H1 (cell line): ENCODE data around the gene TMED5. TPM values are rescaled to one million over a fixed set of nuclear protein-coding genes. Genes with fewer than 3 reads are reported as not detected.
"Not testable (repeated sequence)": the region's sequence is repeated elsewhere in the genome, so short reads cannot be mapped to it uniquely, and the experiment has no call there.

Experiments used
- CTCF ChIA-PET: fragments of 300-600 bp; sonication (Branson Sonifier 250); formaldehyde crosslinking; loops from one replicate; lab custom pipeline; 2021; ENCODE audit not compliant: partially characterized antibody; lab: Charles Lee
- POLR2A ChIA-PET: fragments of 300-600 bp; sonication (Branson Sonifier 250); formaldehyde crosslinking; loops from one replicate; lab custom pipeline; 2021; ENCODE audit warnings: inconsistent platforms; ENCODE audit not compliant: partially characterized antibody; lab: Charles Lee
- DNase-seq, 2 experiments: peaks; one replicate each; pipeline versions ENCODE4 v3.0.0 to v3.0.0-alpha.2; 2010 to 2022; ENCODE audit warnings: low spot score in 2 of 2, low read depth in 1 of 2, mixed read lengths in 1 of 2
- FAIRE-seq: peaks from 2 replicates; lab custom pipeline; 2011; peaks lifted over from hg19 to GRCh38; lab: Jason Lieb, UNC
- H2AFZ ChIP-seq: 2 replicates; pipeline ENCODE4 v1.8.1; 2012; ENCODE audit warnings: low read length, inconsistent platforms
- H2AK5ac ChIP-seq: 2 replicates; pipeline ENCODE4 v1.6.1; 2013; ENCODE audit warnings: low read depth, low read length
- H2BK120ac ChIP-seq: replicated peaks from 2 replicates; pipeline ENCODE3; 2013; ENCODE audit warnings: low read depth, low read length, inconsistent platforms
- H2BK12ac ChIP-seq: 2 replicates; pipeline ENCODE4 v1.6.1; 2013; ENCODE audit warnings: low read depth, low read length
- H2BK15ac ChIP-seq: 2 replicates; pipeline ENCODE4 v1.6.1; 2013; ENCODE audit warnings: low read length
- H2BK20ac ChIP-seq: 2 replicates; pipeline ENCODE4 v1.6.1; 2013; ENCODE audit warnings: low read length
- H2BK5ac ChIP-seq: 2 replicates; pipeline ENCODE4 v1.6.1; 2013; ENCODE audit warnings: low read depth, low read length
- H3K14ac ChIP-seq: 2 replicates; pipeline ENCODE4 v1.6.1; 2013; ENCODE audit warnings: inconsistent platforms; ENCODE audit not compliant: insufficient read length
- H3K18ac ChIP-seq: 2 replicates; pipeline ENCODE4 v1.6.1; 2013; ENCODE audit warnings: low read length; ENCODE audit errors: extremely low read depth
- H3K23ac ChIP-seq: 2 replicates; pipeline ENCODE4 v1.6.1; 2013; ENCODE audit warnings: inconsistent platforms; ENCODE audit not compliant: insufficient read length
- H3K23me2 ChIP-seq: 2 replicates; pipeline ENCODE4 v1.6.1; 2013; ENCODE audit warnings: low read depth, low read length
- H3K27ac ChIP-seq: 2 replicates; pipeline ENCODE4 v1.6.1; 2011; ENCODE audit warnings: low read depth, low read length, inconsistent platforms
- H3K27me3 ChIP-seq, 4 experiments: replicated peaks in 1 of 4; 1 replicate in 1 of 4; 2 replicates in 3 of 4; pipeline versions ENCODE4 v1.6.1 to v1.8.1; 2011 to 2013; ENCODE audit warnings: low read length in 3 of 4, mild to moderate bottlenecking in 3 of 4, inconsistent platforms in 2 of 4, mixed read lengths in 2 of 4, moderate library complexity in 1 of 4; ENCODE audit not compliant: control insufficient read depth in 3 of 4, insufficient read depth in 3 of 4; ENCODE audit errors: extremely low read depth in 1 of 4
- H3K36me3 ChIP-seq, 4 experiments: 2 replicates each; pipeline versions ENCODE4 v1.6.1 to v1.8.1; 2011 to 2013; ENCODE audit warnings: mild to moderate bottlenecking in 4 of 4, low read length in 3 of 4, moderate library complexity in 2 of 4, control low read depth in 1 of 4, inconsistent platforms in 1 of 4; ENCODE audit not compliant: insufficient read depth in 4 of 4, control insufficient read depth in 2 of 4
- H3K4ac ChIP-seq: replicated peaks from 2 replicates; pipeline ENCODE3; 2013; ENCODE audit warnings: low read length, low read depth, mixed read lengths, inconsistent platforms; ENCODE audit not compliant: insufficient read length
- H3K4me1 ChIP-seq, 4 experiments: replicated peaks in 1 of 4; 1 replicate in 1 of 4; 2 replicates in 3 of 4; pipeline versions ENCODE4 v1.6.1 to v1.8.1; 2011 to 2013; ENCODE audit warnings: low read length in 3 of 4, inconsistent platforms in 2 of 4, mixed read lengths in 1 of 4; ENCODE audit not compliant: insufficient read depth in 4 of 4, control insufficient read depth in 3 of 4
- H3K4me2 ChIP-seq, 2 experiments: 2 replicates each; pipeline versions ENCODE4 v1.6.1 to v1.8.1; 2011 to 2013; ENCODE audit warnings: low read depth in 2 of 2, low read length in 2 of 2, control low read depth in 1 of 2, inconsistent platforms in 1 of 2, mild to moderate bottlenecking in 1 of 2; ENCODE audit not compliant: insufficient read depth in 1 of 2
- H3K4me3 ChIP-seq, 4 experiments: fragments of 200-600, 300-600 bp in 1 of 4; sonication (generic), shearing (Covaris generic), sonication (Bioruptor Twin) in 1 of 4; 2 replicates each; pipeline versions ENCODE4 v1.5.1 to v1.8.1; 2011 to 2016; ENCODE audit warnings: low read length in 4 of 4, low read depth in 3 of 4, control low read depth in 2 of 4, inconsistent platforms in 2 of 4, mild to moderate bottlenecking in 2 of 4, mixed read lengths in 1 of 4, moderate library complexity in 1 of 4; ENCODE audit not compliant: insufficient read depth in 2 of 4; ENCODE audit errors: extremely low read depth in 1 of 4
- H3K56ac ChIP-seq: replicated peaks from 2 replicates; pipeline ENCODE3; 2013; ENCODE audit warnings: low read depth, mild to moderate bottlenecking, mixed read lengths, low read length, inconsistent platforms; ENCODE audit not compliant: insufficient read length
- H3K79me1 ChIP-seq: 2 replicates; pipeline ENCODE4 v1.6.1; 2013; ENCODE audit warnings: low read depth, low read length, control low read depth
- H3K79me2 ChIP-seq, 2 experiments: 2 replicates each; pipeline versions ENCODE4 v1.6.1 to v1.8.1; 2012 to 2013; ENCODE audit warnings: low read length in 2 of 2, mild to moderate bottlenecking in 2 of 2, inconsistent platforms in 1 of 2; ENCODE audit not compliant: insufficient read depth in 2 of 2, control insufficient read depth in 1 of 2
- H3K9ac ChIP-seq, 4 experiments: replicated peaks in 1 of 4; 1 replicate in 1 of 4; 2 replicates in 3 of 4; pipeline versions ENCODE4 v1.6.1 to v1.8.1; 2011 to 2013; ENCODE audit warnings: low read depth in 3 of 4, low read length in 3 of 4, control low read depth in 2 of 4, mild to moderate bottlenecking in 2 of 4, moderate library complexity in 2 of 4, inconsistent platforms in 1 of 4; ENCODE audit errors: extremely low read depth in 1 of 4
- H3K9me3 ChIP-seq, 2 experiments: 2 replicates each; pipeline versions ENCODE4 v1.6.1 to v1.8.1; 2012 to 2013; ENCODE audit warnings: mild to moderate bottlenecking in 2 of 2, moderate library complexity in 2 of 2, control low read depth in 1 of 2, inconsistent platforms in 1 of 2, low read depth in 1 of 2, low read length in 1 of 2, mixed read lengths in 1 of 2; ENCODE audit not compliant: insufficient read depth in 2 of 2
- H4K20me1 ChIP-seq, 2 experiments: replicated peaks in 1 of 2; 2 replicates each; pipeline versions ENCODE3 to v1.8.1; 2011 to 2013; ENCODE audit warnings: inconsistent platforms in 2 of 2, low read length in 2 of 2, mild to moderate bottlenecking in 1 of 2; ENCODE audit not compliant: insufficient read depth in 2 of 2, control insufficient read depth in 1 of 2
- H4K5ac ChIP-seq: 2 replicates; pipeline ENCODE4 v1.6.1; 2013; ENCODE audit warnings: low read length, low read depth, mixed read lengths, inconsistent platforms; ENCODE audit not compliant: insufficient read length
- H4K8ac ChIP-seq: 2 replicates; pipeline ENCODE4 v1.8.0; 2013; ENCODE audit warnings: mild to moderate bottlenecking, moderate library complexity, low read length, inconsistent platforms; ENCODE audit not compliant: insufficient read depth; ENCODE audit errors: extremely low read depth
- H4K91ac ChIP-seq: replicated peaks from 2 replicates; pipeline ENCODE3; 2013; ENCODE audit warnings: low read length, mixed read lengths, inconsistent platforms; ENCODE audit not compliant: insufficient read length
- WGBS, 2 experiments: shearing (Covaris generic) in 1 of 2; methylation state at CpG; one replicate each; pipeline versions ENCODE4 v1.1.6 to v1.1.7; 2013 to 2015; ENCODE audit warnings: low lambda C conversion rate in 2 of 2, mixed read lengths in 2 of 2, inconsistent platforms in 1 of 2, low coverage in 1 of 2, missing lambda C conversion rate in 1 of 2; ENCODE audit not compliant: insufficient replicate concordance in 2 of 2, insufficient coverage in 1 of 2, insufficient read length in 1 of 2; ENCODE audit errors: extremely low coverage in 1 of 2, missing lambda C conversion rate in 1 of 2; 5-methylcytosine and 5-hydroxymethylcytosine counted together
- polyA plus RNA-seq, 7 experiments: library from polyadenylated mRNA; depleted of rRNA in 3 of 7; stranded (reverse) in 5 of 7; unstranded in 2 of 7; fragments of >200 nt in 5 of 7; fragments of 200-250 nt in 2 of 7; gene quantifications; 1 replicate in 5 of 7; 2 replicates in 1 of 7; 4 replicates in 1 of 7; pipeline versions ENCODE4 v1.2.1 to v1.2.3, GENCODE V29; 2011 to 2013; ENCODE audit warnings: missing spikeins in 2 of 7, mixed read lengths in 2 of 7
- total RNA-seq: library from RNA; stranded (reverse); fragmentation: NEBNext Ultra II Directional; extraction: Animal tissue kit (Norgen Biotek cat#: 25700); gene quantifications from 2 replicates; pipeline ENCODE4 v1.2.1, GENCODE V29; 2021

The TMED5 gene
- total and polyA plus RNA-seq, 2 of the 8 experiments (the other 6 are each of a cell fraction or from before 2014, with no cell fraction given) = 14.8 to 32.8 TPM

DNA sequence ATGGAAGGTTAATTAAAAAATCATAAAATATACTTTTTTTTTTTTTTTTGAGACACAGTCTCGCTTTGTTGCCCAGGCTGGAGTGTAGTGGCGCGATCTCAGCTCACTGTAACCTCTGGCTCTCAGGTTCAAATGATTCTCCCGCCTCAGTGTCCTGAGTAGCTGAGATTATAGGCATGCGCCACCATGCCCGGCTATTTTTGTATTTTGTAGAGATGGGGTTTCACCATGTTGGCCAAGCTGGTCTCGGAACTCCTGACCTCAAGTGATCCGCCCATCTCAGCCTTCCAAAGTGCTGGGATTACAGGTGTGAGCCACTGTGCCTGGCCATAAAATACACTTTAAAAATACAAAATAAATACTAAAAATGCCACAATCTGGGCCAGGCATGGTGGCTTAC is 16.9 kb downstream of the TMED5 start:
- H4K20me1 ChIP-seq, H3K18ac ChIP-seq, H3K4me3 ChIP-seq, H2BK12ac ChIP-seq, H4K5ac ChIP-seq, H3K4ac ChIP-seq, H4K91ac ChIP-seq, H3K79me1 ChIP-seq, H3K4me2 ChIP-seq, H3K27ac ChIP-seq, H3K14ac ChIP-seq, H3K4me1 ChIP-seq, H2BK5ac ChIP-seq, H4K8ac ChIP-seq, H3K9me3 ChIP-seq, H3K9ac ChIP-seq, H3K27me3 ChIP-seq, DNase-seq, H3K23me2 ChIP-seq, H2BK20ac ChIP-seq, H3K56ac ChIP-seq, H3K36me3 ChIP-seq, H2AFZ ChIP-seq, H2AK5ac ChIP-seq, FAIRE-seq, H2BK15ac ChIP-seq, H3K23ac ChIP-seq, H2BK120ac ChIP-seq: not testable (repeated sequence)
- ChIA-PET POLR2A (interaction anchor here (0.6 to 1.6 kb wide), 4 partner anchors 10 to 95 kb away, joined by 3 to 6 read pairs (median 3); partner anchors contain the start of gene MTF2), CTCF (interaction anchor here (0.6 to 0.7 kb wide), 2 partner anchors 47 to 113 kb away, joined by 3 to 4 read pairs; no protein-coding TSS in a partner anchor)
- WGBS, 2 experiments = 93% methylated on average over 8 of the region's 8 CpGs; no CpG with 5 or more reads in 1 of the 2 experiments
- peaks cover 0 to 16% of the 10 kb centered on the region in 2 experiments; a peak in 3 of 4 replicates for H3K79me2 ChIP-seq
